Peyer's patch (tissue), 4 donors: Measurements from ENCODE around the gene NEUROD2.

Experiments used
- CTCF ChIP-seq, 6 experiments: fragments of 450-650 bp in 4 of 6; fragments of 200-600 bp in 2 of 6; sonication (generic) in 1 of 6; IDR thresholded peaks; one replicate each; pipeline ENCODE4 v1.5.1; 2017 to 2019; ENCODE audit warnings: antibody characterized with exemption in 6 of 6, mild to moderate bottlenecking in 3 of 6, moderate library complexity in 1 of 6
- POLR2A ChIP-seq, 2 donors: fragments of 450-650 bp; IDR thresholded peaks; one replicate each; pipeline ENCODE4 v1.5.1; 2017; ENCODE audit warnings: antibody characterized with exemption in 2 of 2, mild to moderate bottlenecking in 2 of 2, moderate library complexity in 2 of 2

- TF ChIP-seq CTCF (IDR thresholded peaks at IDR 0.05) (no peak), POLR2A (IDR thresholded peaks at IDR 0.05) (no peak)
These were observed 28.2 kb downstream of the NEUROD2 start for GRCh38 chr17:39579318-39580081.
